CD4-positive, alpha-beta T cell (primary cell): Measurements from ENCODE around the gene PTDSS2. TPM values are rescaled to one million over a fixed set of nuclear protein-coding genes. Genes with fewer than 3 reads are reported as not detected.

Source experiments
- ATAC-seq: fragments of 200-7000 bp; cut with Tn5 transposase; one replicate; pipeline ENCODE4 v1.10.0; 2022; ENCODE audit warnings: mild to moderate bottlenecking; ENCODE audit not compliant: poor library complexity
- CTCF ChIA-PET: fragments of 350-600 bp; sonication (Branson Sonifier 250); formaldehyde crosslinking; loops from one replicate; lab custom pipeline; 2021; ENCODE audit warnings: antibody characterized with exemption, inconsistent platforms; lab: Charles Lee
- POLR2A ChIA-PET: fragments of 350-600 bp; sonication (Branson Sonifier 250); formaldehyde crosslinking; loops from one replicate; lab custom pipeline; 2021; ENCODE audit warnings: antibody characterized with exemption, inconsistent platforms; lab: Charles Lee
- DNase-seq, 14 experiments: peaks; one replicate each; pipeline ENCODE4 v3.0.0-alpha.2; 2013 to 2020; ENCODE audit warnings: mixed read lengths in 2 of 14
- H3K27ac ChIP-seq, 2 donors: one replicate each; pipeline versions ENCODE4 v1.5.1 to v1.7.0; 2013; ENCODE audit warnings: low read length in 2 of 2, low read depth in 1 of 2, mild to moderate bottlenecking in 1 of 2
- H3K27me3 ChIP-seq, 2 experiments: 1 replicate in 1 of 2; 2 replicates in 1 of 2; pipeline versions ENCODE4 v1.6.1 to v1.7.0; 2013; ENCODE audit warnings: low read length in 2 of 2, control low read depth in 1 of 2, mild to moderate bottlenecking in 1 of 2, moderate library complexity in 1 of 2; ENCODE audit not compliant: insufficient read depth in 2 of 2, control insufficient read depth in 1 of 2
- H3K36me3 ChIP-seq: one replicate; pipeline ENCODE4 v1.6.1; 2013; ENCODE audit warnings: low read length, control low read depth; ENCODE audit not compliant: insufficient read depth
- H3K4me1 ChIP-seq: one replicate; pipeline ENCODE4 v1.6.1; 2013; ENCODE audit warnings: low read length, control low read depth; ENCODE audit not compliant: insufficient read depth
- H3K4me3 ChIP-seq: one replicate; pipeline ENCODE4 v1.5.1; 2013; ENCODE audit warnings: mild to moderate bottlenecking, low read length, moderate library complexity
- H3K9me3 ChIP-seq, 2 experiments: 1 replicate in 1 of 2; 2 replicates in 1 of 2; pipeline versions ENCODE4 v1.6.1 to v1.7.0; 2013; ENCODE audit warnings: low read length in 2 of 2, mild to moderate bottlenecking in 2 of 2, control low read depth in 1 of 2, moderate library complexity in 1 of 2; ENCODE audit not compliant: control insufficient read depth in 1 of 2, insufficient read depth in 1 of 2
- H3K27ac Mint-ChIP-seq: one replicate; pipeline ENCODE4 v1.8.0; 2020; ENCODE audit warnings: mixed read lengths
- H3K27me3 Mint-ChIP-seq: one replicate; pipeline ENCODE4 v1.8.0; 2021; ENCODE audit warnings: mixed read lengths
- H3K36me3 Mint-ChIP-seq: one replicate; pipeline ENCODE4 v1.8.0; 2021; ENCODE audit warnings: low read depth, mixed read lengths
- H3K4me1 Mint-ChIP-seq: one replicate; pipeline ENCODE4 v1.8.0; 2021; ENCODE audit warnings: low read depth, mixed read lengths
- H3K4me3 Mint-ChIP-seq: one replicate; pipeline ENCODE4 v1.8.0; 2020; ENCODE audit warnings: mild to moderate bottlenecking, mixed read lengths
- H3K9me3 Mint-ChIP-seq: one replicate; pipeline ENCODE4 v1.8.0; 2020; ENCODE audit warnings: mixed read lengths
- intact Hi-C, 2 experiments: fragments of 100-400 bp; cut with DNase I in 1 of 2; cut with micrococcal nuclease in 1 of 2; formaldehyde crosslinking; loops; one replicate each; pipeline versions ENCODE4 v1.15.1 to v1.9.0; 2023 to 2025; cut with DNase I, micrococcal nuclease
- total RNA-seq, 174 experiments: library from RNA in 2 of 174; stranded (reverse) in 2 of 174; gene quantifications; one replicate each; pipeline ENCODE4 v1.2.3 and lab custom pipeline; 2021 to 2026
- TF ChIP-seq, protein P1 (sequence below): fragments of 200-600 bp; IDR thresholded peaks from one replicate; pipeline ENCODE4 v1.8.0; 2022; ENCODE audit warnings: antibody characterized with exemption, mild to moderate bottlenecking

The PTDSS2 gene
- total RNA-seq, 2 experiments from 2014 or later, result 15.2 to 18.4 TPM

DNA sequence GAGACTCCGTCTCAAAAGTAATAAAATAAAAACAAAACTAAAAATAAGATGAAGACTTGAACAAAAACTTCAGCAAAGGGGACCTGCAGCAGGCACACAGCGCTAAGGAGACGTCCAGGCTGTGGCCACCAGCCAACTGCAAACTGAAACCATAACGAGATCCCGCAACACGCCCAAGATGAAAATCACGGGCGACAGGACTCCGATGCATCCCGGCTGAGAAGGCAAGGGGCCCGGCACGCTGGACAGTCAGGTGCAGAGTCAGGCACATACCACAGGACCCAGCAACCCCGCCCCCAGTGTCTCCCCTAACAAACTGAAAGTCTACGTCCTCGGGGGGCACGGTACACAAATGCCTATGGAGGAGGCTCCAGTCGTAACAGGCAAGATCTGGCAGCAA, 76.1 kb downstream of the PTDSS2 start:
- ATAC-seq, result no peak
- Mint-ChIP-seq H3K4me3 (no peak overlapping the region), H3K4me1 (no peaks in the 10 kb centered on the region), H3K9me3 (no peaks in the 10 kb centered on the region), H3K36me3 (no peaks in the 10 kb centered on the region), H3K27me3 (no peaks in the 10 kb centered on the region), H3K27ac (no peak overlapping the region)
- TF ChIP-seq, protein P1, sequence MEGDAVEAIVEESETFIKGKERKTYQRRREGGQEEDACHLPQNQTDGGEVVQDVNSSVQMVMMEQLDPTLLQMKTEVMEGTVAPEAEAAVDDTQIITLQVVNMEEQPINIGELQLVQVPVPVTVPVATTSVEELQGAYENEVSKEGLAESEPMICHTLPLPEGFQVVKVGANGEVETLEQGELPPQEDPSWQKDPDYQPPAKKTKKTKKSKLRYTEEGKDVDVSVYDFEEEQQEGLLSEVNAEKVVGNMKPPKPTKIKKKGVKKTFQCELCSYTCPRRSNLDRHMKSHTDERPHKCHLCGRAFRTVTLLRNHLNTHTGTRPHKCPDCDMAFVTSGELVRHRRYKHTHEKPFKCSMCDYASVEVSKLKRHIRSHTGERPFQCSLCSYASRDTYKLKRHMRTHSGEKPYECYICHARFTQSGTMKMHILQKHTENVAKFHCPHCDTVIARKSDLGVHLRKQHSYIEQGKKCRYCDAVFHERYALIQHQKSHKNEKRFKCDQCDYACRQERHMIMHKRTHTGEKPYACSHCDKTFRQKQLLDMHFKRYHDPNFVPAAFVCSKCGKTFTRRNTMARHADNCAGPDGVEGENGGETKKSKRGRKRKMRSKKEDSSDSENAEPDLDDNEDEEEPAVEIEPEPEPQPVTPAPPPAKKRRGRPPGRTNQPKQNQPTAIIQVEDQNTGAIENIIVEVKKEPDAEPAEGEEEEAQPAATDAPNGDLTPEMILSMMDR, result no peak
- CTCF ChIA-PET, result no interaction called here
- Histone ChIP-seq H3K36me3 (peaks cover 2% of the 10 kb centered on the region), H3K27ac (no peak overlapping the region), H3K9me3 (no peaks in the 10 kb centered on the region), H3K4me1 (no peaks in the 10 kb centered on the region), H3K27me3 (no peaks in the 10 kb centered on the region), H3K4me3 (no peak overlapping the region)
- no peak for DNase-seq
- POLR2A ChIA-PET, result no interaction called here
- intact Hi-C loops, result no loop called here

DNA sequence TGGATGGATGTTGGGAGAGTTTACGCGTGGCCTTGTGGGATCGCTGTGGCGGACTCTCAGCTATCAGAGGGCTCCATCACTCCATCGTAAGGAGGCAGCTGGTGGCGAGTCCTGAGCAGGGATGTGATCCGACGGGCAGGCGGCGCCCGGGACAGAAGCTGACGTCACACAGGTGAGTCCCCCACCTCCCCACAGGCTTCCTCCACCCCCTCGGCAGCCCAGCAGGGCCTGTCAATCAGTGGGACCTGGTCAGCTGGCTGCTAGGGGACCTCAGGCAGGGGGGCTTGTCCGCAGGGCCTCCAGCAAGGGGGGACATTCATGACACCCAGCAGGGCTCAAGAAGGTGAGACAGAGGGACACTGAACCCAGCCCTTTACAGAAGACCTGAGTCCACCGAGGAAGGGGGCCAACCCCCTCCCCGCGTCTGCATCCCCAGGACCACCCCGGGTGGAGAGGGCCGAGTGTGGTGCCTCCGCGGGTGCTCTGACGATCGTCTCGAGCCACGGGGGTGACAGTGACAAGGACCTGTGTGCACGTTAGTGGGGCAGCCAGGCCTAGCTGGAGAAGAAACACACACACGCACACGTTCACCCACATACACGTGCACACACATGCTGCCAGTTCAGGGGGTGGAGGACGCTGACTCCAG, 78.2 kb downstream of the PTDSS2 start:
- H3K27me3 Mint-ChIP-seq, result no peaks in the 10 kb centered on the region
- POLR2A ChIA-PET, result no interaction called here
- H3K4me1 Mint-ChIP-seq, result no peaks in the 10 kb centered on the region

DNA sequence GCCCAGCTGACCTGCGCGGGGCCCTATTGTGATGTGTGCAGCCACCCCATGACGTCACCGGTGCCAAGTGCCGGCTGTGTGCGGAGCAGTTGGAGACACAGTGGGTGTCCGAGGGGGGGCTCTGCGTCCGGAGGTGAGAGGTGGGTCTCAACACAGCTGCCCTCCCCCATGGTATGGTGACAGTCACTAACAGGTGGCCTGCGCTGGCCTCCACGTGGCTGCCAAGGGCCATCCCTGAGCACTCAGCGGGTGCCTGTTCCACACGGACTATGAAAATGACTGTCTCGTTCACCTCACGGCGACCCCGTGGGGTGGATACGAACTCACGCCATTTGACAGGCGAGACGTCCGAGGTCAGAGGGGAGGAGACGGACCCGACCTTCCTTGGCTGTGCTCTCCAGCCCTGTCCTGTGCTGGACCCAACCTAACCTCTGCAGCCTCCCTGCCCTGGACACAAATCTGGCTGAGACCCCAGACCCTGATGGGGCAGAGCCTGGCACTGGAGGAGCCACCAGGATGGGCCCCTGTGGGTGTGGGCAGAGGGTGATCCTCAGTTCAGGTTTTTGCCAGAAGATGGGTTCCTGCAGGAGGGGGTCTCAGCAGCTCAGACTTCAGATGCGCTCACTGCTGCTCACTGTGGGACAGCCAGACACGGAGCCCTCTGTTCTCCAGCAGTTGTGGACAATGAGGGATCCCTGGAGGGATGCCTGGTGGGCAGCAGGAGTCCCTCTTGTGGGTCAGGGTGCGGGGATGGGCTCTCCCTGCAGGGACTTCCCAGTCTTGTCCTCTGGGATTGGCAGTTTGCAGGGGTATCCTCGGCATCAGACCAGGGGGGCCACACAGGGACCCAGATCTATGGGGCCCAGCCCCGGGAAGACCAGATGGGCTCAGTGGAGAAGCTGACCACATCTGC, 79.0 kb downstream of the PTDSS2 start:
- no peaks in the 10 kb centered on the region for H3K9me3 ChIP-seq
- H3K27ac ChIP-seq, result no peak overlapping the region
- TF ChIP-seq, protein P1, result no peak
- no peak for DNase-seq
- no peak overlapping the region for H3K27ac Mint-ChIP-seq
- CTCF ChIA-PET, result no interaction called here
- no peak overlapping the region for H3K4me3 ChIP-seq
- intact Hi-C loops, result no loop called here
- H3K27me3 Mint-ChIP-seq, result no peaks in the 10 kb centered on the region
- H3K9me3 Mint-ChIP-seq, result no peaks in the 10 kb centered on the region
- H3K4me3 Mint-ChIP-seq, result no peak overlapping the region
- no peaks in the 10 kb centered on the region for H3K4me1 Mint-ChIP-seq
- H3K36me3 ChIP-seq, result peaks cover 26% of the 10 kb centered on the region
- H3K27me3 ChIP-seq, result no peaks in the 10 kb centered on the region
- ATAC-seq, result no peak
- H3K4me1 ChIP-seq, result peaks cover 7% of the 10 kb centered on the region
- peaks cover 9% of the 10 kb centered on the region for H3K36me3 Mint-ChIP-seq
- POLR2A ChIA-PET, result no interaction called here

More for the DNA sequence above, 78.2 kb downstream of the PTDSS2 start:
- Mint-ChIP-seq H3K4me3 (no peak overlapping the region), H3K27ac (no peak overlapping the region), H3K9me3 (no peaks in the 10 kb centered on the region), H3K36me3 (peaks cover 9% of the 10 kb centered on the region)
- DNase-seq (no peak), ATAC-seq (no peak)
- CTCF ChIA-PET, result interaction anchor here (1.0 kb wide), 1 partner anchor 10 kb away, joined by 3 read pairs; no protein-coding TSS in a partner anchor
- no peaks in the 10 kb centered on the region for H3K9me3 ChIP-seq
- H3K27me3 ChIP-seq, result no peaks in the 10 kb centered on the region
- peaks cover 22% of the 10 kb centered on the region for H3K36me3 ChIP-seq
- TF ChIP-seq, protein P1, result no peak
- no peak overlapping the region for H3K27ac ChIP-seq
- no peaks in the 10 kb centered on the region for H3K4me1 ChIP-seq
- intact Hi-C loops, result no loop called here
- no peak overlapping the region for H3K4me3 ChIP-seq
